ENCODE measurements around the gene SAA4. TPM values are rescaled to one million over a fixed set of nuclear protein-coding genes. Genes with fewer than 3 reads are reported as not detected.
"Not testable (repeated sequence)": the region's sequence is repeated elsewhere in the genome, so short reads cannot be mapped to it uniquely, and the experiment has no call there.

Gene SAA4
- total and polyA plus RNA-seq, 4 experiments from 2014 or later: not detected

DNA sequence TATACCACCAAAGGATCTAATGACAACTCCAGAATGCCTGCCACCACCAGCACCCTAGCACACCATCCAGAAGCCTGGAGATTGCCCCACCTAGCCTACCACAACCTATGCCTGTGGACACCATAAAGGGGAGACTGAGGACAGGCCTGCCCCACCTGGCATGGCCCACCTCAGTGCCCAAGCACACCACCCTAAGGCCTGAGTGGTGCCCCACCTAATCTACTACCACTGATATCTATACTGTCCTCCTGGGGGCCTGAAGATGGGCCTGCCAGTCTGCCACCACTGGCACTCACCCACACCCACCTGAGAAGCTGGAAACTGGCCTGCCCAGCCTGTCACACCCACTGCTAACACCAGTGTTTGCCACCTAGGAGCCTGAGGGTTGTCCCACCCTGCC lies 31.8 kb downstream of the SAA4 start:
- ChIA-PET POLR2A (ENCODE audit: partially characterized antibody) (no interaction called here), CTCF (ENCODE audit: partially characterized antibody) (interaction anchor here (0.9 kb wide), 1 partner anchor 16 kb away, joined by 3 read pairs; no protein-coding TSS in a partner anchor)
- Mint-ChIP-seq H3K4me1 (peaks cover 0 to 4% (median under 1%) of the 10 kb centered on the region in 4 donors), H3K4me3 (no peak overlapping the region), H3K9me3 (peaks cover 0 to 12% (median 5%) of the 10 kb centered on the region in 8 donors), H3K27ac (no peak overlapping the region), H3K36me3 (peaks cover 1 to 3% of the 10 kb centered on the region in 2 donors), H3K27me3 (peaks cover 31 to 37% of the 10 kb centered on the region in 2 donors)
- H3K27me3 ChIP-seq (ENCODE audit: insufficient read depth, low read length): peaks cover 3% of the 10 kb centered on the region
- no peaks in the 10 kb centered on the region for H3K36me3 ChIP-seq (ENCODE audit: insufficient read depth, low read length)
- H3K9me3 ChIP-seq (ENCODE audit: control insufficient read depth in 1 of 2, low read length in 2 of 2): no peaks in the 10 kb centered on the region
- DNase-seq: no peak
- H3K4me1 ChIP-seq (ENCODE audit: insufficient read depth, low read length): no peaks in the 10 kb centered on the region
- no peak overlapping the region for H3K4me3 ChIP-seq (ENCODE audit: low read length in 2 of 2)
- intact Hi-C loops (cut with micrococcal nuclease): no loop called here
- no peak overlapping the region for H3K27ac ChIP-seq (ENCODE audit: low read depth, low read length)

DNA sequence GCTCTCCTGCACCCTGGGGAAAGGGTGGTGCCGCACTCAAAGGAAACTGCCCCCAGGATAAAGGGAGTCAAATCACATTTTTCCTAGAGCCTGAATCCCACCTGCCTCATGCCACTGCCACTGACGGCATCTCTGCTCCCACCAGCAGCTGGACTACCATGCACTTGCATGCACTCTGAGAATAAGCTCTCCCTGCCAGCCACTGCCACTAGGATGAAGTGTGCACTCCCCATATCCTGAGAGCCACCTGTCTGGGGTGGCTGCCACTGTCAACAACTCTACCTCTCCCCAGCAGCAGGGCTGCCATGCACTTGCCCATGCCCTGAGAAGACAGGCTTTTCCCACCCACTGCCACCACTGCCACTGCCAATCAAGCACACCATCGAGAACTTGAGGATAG lies 32.4 kb downstream of the SAA4 start:
- H3K27me3 ChIP-seq (ENCODE audit: insufficient read depth, low read length): no peaks in the 10 kb centered on the region
- DNase-seq: no peak
- intact Hi-C loops (cut with micrococcal nuclease): no loop called here
- no peaks in the 10 kb centered on the region for H3K36me3 ChIP-seq (ENCODE audit: insufficient read depth, low read length)
- H3K4me3 Mint-ChIP-seq: no peak overlapping the region
- H3K27me3 Mint-ChIP-seq: peaks cover 32 to 39% of the 10 kb centered on the region in 2 donors
- H3K4me3 ChIP-seq (ENCODE audit: low read length in 2 of 2): no peak overlapping the region
- no peaks in the 10 kb centered on the region for H3K4me1 ChIP-seq (ENCODE audit: insufficient read depth, low read length)
- no peaks in the 10 kb centered on the region for H3K9me3 ChIP-seq (ENCODE audit: control insufficient read depth in 1 of 2, low read length in 2 of 2)
- H3K27ac ChIP-seq (ENCODE audit: low read depth, low read length): no peak overlapping the region
- H3K27ac Mint-ChIP-seq: no peak overlapping the region
- POLR2A ChIA-PET (ENCODE audit: partially characterized antibody): no interaction called here
- peaks cover 0 to 12% (median 5%) of the 10 kb centered on the region in 8 donors for H3K9me3 Mint-ChIP-seq
- H3K36me3 Mint-ChIP-seq: peaks cover 1 to 3% of the 10 kb centered on the region in 2 donors
- CTCF ChIA-PET (ENCODE audit: partially characterized antibody): interaction anchor here (0.9 kb wide), 1 partner anchor 16 kb away, joined by 3 read pairs; no protein-coding TSS in a partner anchor
- peaks cover 0 to 4% (median under 1%) of the 10 kb centered on the region in 4 donors for H3K4me1 Mint-ChIP-seq

DNA sequence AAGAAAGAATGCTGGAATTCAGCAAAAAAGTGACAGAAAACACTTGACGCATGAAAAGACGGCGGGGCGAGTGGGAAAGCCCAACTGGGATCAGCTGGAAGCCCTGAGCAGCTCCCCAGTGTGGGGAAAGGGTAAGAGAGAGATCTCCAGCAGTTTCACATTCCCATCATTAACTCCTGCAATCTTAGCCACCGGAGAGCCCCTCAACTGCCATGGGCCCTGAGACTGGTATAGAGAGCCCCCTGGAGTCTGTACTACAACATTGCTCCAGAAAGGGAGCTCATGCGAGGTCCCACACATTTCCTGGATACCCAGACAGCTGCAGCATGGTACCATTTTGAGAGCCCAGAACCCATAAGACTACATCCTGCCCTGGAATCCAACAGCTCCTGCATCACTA lies 32.9 kb downstream of the SAA4 start:
- DNase-seq: no peak
- no peak overlapping the region for H3K4me3 Mint-ChIP-seq
- H3K36me3 ChIP-seq (ENCODE audit: insufficient read depth, low read length): no peaks in the 10 kb centered on the region
- no peaks in the 10 kb centered on the region for H3K4me1 ChIP-seq (ENCODE audit: insufficient read depth, low read length)
- H3K9me3 ChIP-seq (ENCODE audit: control insufficient read depth in 1 of 2, low read length in 2 of 2): no peaks in the 10 kb centered on the region
- intact Hi-C loops (cut with micrococcal nuclease): no loop called here
- H3K9me3 Mint-ChIP-seq: peaks cover 0 to 12% (median 5%) of the 10 kb centered on the region in 8 donors
- no peak overlapping the region for H3K4me3 ChIP-seq (ENCODE audit: low read length in 2 of 2)
- no peak overlapping the region for H3K27ac Mint-ChIP-seq
- H3K36me3 Mint-ChIP-seq: peaks cover 1 to 3% of the 10 kb centered on the region in 2 donors
- ChIA-PET CTCF (ENCODE audit: partially characterized antibody) (interaction anchor here (0.9 kb wide), 1 partner anchor 15 kb away, joined by 3 read pairs; no protein-coding TSS in a partner anchor), POLR2A (ENCODE audit: partially characterized antibody) (no interaction called here)
- H3K27me3 ChIP-seq (ENCODE audit: insufficient read depth, low read length): no peaks in the 10 kb centered on the region
- H3K27ac ChIP-seq (ENCODE audit: low read depth, low read length): no peak overlapping the region
- peaks cover 33 to 37% of the 10 kb centered on the region in 2 donors for H3K27me3 Mint-ChIP-seq
- H3K4me1 Mint-ChIP-seq: peaks cover 0 to 4% (median under 1%) of the 10 kb centered on the region in 4 donors

DNA sequence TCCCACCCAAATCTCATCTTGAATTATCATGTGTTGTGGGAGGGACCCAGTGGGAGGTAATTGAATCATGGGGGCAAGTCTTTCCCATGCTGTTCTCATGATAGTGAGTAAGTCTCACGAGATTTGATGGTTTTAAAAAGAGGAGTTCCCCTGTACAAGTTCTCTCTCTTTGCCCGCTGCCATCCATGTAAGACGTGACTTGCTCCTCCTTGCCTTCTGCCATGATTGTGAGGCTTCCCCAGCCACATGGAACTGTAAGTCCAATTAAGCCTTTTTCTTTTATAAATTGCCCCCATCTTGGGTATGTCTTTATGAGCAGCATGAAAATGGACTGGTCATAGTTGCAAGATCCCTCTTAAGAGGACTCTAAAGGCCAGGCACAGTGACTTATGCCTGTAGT lies 38.9 kb downstream of the SAA4 start:
- H3K4me1 Mint-ChIP-seq; intact Hi-C loops (cut with micrococcal nuclease); POLR2A ChIA-PET (ENCODE audit: partially characterized antibody); H3K4me3 Mint-ChIP-seq; H3K9me3 ChIP-seq (ENCODE audit: control insufficient read depth in 1 of 2, low read length in 2 of 2); DNase-seq; H3K27ac Mint-ChIP-seq; H3K4me3 ChIP-seq (ENCODE audit: low read length in 2 of 2); H3K36me3 ChIP-seq (ENCODE audit: insufficient read depth, low read length); H3K27me3 ChIP-seq (ENCODE audit: insufficient read depth, low read length); H3K36me3 Mint-ChIP-seq; CTCF ChIA-PET (ENCODE audit: partially characterized antibody); H3K4me1 ChIP-seq (ENCODE audit: insufficient read depth, low read length); H3K27ac ChIP-seq (ENCODE audit: low read depth, low read length); H3K9me3 Mint-ChIP-seq: not testable (repeated sequence)
- peaks cover 13 to 19% of the 10 kb centered on the region in 2 donors for H3K27me3 Mint-ChIP-seq

DNA sequence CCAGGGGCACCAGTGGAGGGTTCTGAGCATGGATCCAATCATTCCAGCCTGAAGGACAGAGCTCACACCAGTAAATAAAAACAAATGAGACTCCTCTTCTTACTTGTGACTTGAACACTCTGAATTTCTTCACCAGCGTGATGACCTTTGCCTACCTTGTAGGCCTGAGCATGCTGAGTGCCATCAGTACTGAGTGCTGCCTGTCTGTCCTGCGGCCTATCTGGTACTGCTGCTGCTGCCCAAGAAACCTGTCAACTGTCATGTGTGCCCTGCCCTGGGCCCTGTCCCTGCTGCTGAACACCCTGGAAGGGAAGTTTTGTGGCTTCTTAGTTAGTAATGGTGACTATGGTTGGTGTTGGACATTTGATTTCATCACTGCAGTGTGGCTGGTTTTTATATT lies 40.1 kb downstream of the SAA4 start:
- ChIA-PET CTCF (ENCODE audit: partially characterized antibody) (no interaction called here), POLR2A (ENCODE audit: partially characterized antibody) (no interaction called here)
- H3K4me3 ChIP-seq (ENCODE audit: low read length in 2 of 2): no peak overlapping the region
- H3K4me3 Mint-ChIP-seq: no peak overlapping the region
- H3K4me1 ChIP-seq (ENCODE audit: insufficient read depth, low read length): no peaks in the 10 kb centered on the region
- peaks cover 0 to 4% (median 0%) of the 10 kb centered on the region in 8 donors for H3K9me3 Mint-ChIP-seq
- no peaks in the 10 kb centered on the region for H3K9me3 ChIP-seq (ENCODE audit: control insufficient read depth in 1 of 2, low read length in 2 of 2)
- H3K36me3 ChIP-seq (ENCODE audit: insufficient read depth, low read length): no peaks in the 10 kb centered on the region
- H3K27ac ChIP-seq (ENCODE audit: low read depth, low read length): no peak overlapping the region
- no peaks in the 10 kb centered on the region for H3K36me3 Mint-ChIP-seq
- no peaks in the 10 kb centered on the region for H3K4me1 Mint-ChIP-seq
- H3K27me3 ChIP-seq (ENCODE audit: insufficient read depth, low read length): no peaks in the 10 kb centered on the region
- intact Hi-C loops (cut with micrococcal nuclease): no loop called here
- peaks cover 12 to 17% of the 10 kb centered on the region in 2 donors for H3K27me3 Mint-ChIP-seq
- no peak overlapping the region for H3K27ac Mint-ChIP-seq
- DNase-seq: no peak

DNA sequence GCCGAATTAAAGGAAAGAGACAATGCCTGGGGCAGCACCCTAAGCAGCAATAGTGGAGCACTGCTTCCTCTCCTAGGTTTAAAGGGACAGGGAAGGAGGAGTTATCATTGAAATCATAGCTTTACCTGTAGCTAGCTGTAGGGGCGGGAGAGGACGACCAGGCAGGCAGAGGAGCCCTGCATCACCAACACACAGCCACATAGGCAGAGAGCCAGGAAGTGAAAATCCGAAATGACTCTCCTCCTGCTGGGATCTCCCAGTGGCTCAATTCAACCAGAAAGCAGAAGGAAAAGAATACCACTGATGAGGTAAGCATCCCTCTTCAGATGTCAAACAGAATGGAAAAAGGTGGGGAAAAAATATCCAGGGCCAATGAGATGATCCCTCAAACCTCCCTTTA lies 43.6 kb downstream of the SAA4 start:
- Mint-ChIP-seq H3K27ac (no peak overlapping the region), H3K9me3 (no peaks in the 10 kb centered on the region), H3K4me1 (no peaks in the 10 kb centered on the region), H3K27me3 (peaks cover 8 to 9% of the 10 kb centered on the region in 2 donors), H3K4me3 (no peak overlapping the region), H3K36me3 (no peaks in the 10 kb centered on the region)
- no peaks in the 10 kb centered on the region for H3K4me1 ChIP-seq (ENCODE audit: insufficient read depth, low read length)
- H3K36me3 ChIP-seq (ENCODE audit: insufficient read depth, low read length): no peaks in the 10 kb centered on the region
- H3K9me3 ChIP-seq (ENCODE audit: control insufficient read depth in 1 of 2, low read length in 2 of 2): no peaks in the 10 kb centered on the region
- no peak overlapping the region for H3K27ac ChIP-seq (ENCODE audit: low read depth, low read length)
- no peak overlapping the region for H3K4me3 ChIP-seq (ENCODE audit: low read length in 2 of 2)
- intact Hi-C loops (cut with micrococcal nuclease): no loop called here
- ChIA-PET POLR2A (ENCODE audit: partially characterized antibody) (no interaction called here), CTCF (ENCODE audit: partially characterized antibody) (no interaction called here)
- no peaks in the 10 kb centered on the region for H3K27me3 ChIP-seq (ENCODE audit: insufficient read depth, low read length)
- no peak for DNase-seq

DNA sequence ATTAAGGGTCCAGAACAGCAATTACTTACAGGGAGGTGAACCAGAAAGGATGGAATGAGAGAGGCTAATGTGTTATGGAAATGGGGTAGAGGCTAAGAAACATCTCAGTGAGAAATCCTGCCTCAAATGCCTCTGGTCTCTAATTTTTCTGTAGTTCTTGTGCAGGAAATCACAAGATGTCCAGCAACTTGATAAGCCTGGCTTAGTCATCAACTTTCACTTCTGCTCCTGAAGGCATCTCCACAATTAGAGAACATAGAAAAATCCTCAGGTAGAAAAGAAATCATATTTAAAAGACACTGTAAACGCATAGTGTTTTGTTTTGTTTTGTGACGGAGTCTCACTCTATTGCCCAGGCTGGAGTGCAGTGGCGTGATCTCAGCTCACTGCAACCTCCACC lies 45.2 kb downstream of the SAA4 start:
- H3K4me1 Mint-ChIP-seq: no peaks in the 10 kb centered on the region
- peaks cover 10 to 12% of the 10 kb centered on the region in 2 donors for H3K27me3 Mint-ChIP-seq
- DNase-seq: no peak
- H3K4me3 Mint-ChIP-seq: no peak overlapping the region
- intact Hi-C loops (cut with micrococcal nuclease): no loop called here
- Histone ChIP-seq H3K4me3 (ENCODE audit: low read length in 2 of 2) (no peak overlapping the region), H3K9me3 (ENCODE audit: control insufficient read depth in 1 of 2, low read length in 2 of 2) (no peaks in the 10 kb centered on the region), H3K36me3 (ENCODE audit: insufficient read depth, low read length) (no peaks in the 10 kb centered on the region), H3K4me1 (ENCODE audit: insufficient read depth, low read length) (no peaks in the 10 kb centered on the region), H3K27ac (ENCODE audit: low read depth, low read length) (no peak overlapping the region), H3K27me3 (ENCODE audit: insufficient read depth, low read length) (no peaks in the 10 kb centered on the region)
- no peaks in the 10 kb centered on the region for H3K36me3 Mint-ChIP-seq
- peaks cover 0 to 4% (median 0%) of the 10 kb centered on the region in 8 donors for H3K9me3 Mint-ChIP-seq
- POLR2A ChIA-PET (ENCODE audit: partially characterized antibody): no interaction called here
- CTCF ChIA-PET (ENCODE audit: partially characterized antibody): no interaction called here
- no peak overlapping the region for H3K27ac Mint-ChIP-seq
